Lower leg skin (tissue), 3 donors: ENCODE results near the gene MAP3K15.

Experiments
- CTCF ChIP-seq, 3 donors: fragments of 450-650 bp; IDR thresholded peaks; one replicate each; pipeline ENCODE4 v1.5.1; 2016; ENCODE audit warnings: antibody characterized with exemption in 3 of 3, mild to moderate bottlenecking in 3 of 3, moderate library complexity in 2 of 3
- POLR2A ChIP-seq, 2 donors: fragments of 450-650 bp; IDR thresholded peaks; one replicate each; pipeline ENCODE4 v1.6.1; 2016 to 2017; ENCODE audit warnings: antibody characterized with exemption in 2 of 2, mild to moderate bottlenecking in 1 of 2, moderate library complexity in 1 of 2

DNA sequence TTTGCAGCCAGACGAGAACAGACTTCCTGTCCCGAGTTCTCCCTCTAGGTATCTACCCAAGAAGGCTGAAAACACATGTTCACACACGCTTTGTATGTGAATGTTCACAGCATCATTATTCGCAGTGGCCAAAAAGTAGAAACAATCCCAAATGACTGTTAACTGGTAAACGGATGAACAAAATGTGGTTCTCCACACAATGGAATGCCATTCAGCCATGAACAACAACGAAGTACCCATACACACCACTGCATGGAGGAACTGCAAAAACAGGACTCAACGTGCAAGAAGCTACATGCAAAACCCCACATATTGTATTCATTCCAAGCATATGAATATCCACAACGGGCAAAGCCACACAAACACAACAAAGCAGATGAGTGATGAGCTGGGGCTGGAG is 126.6 kb downstream of the MAP3K15 start:
- TF ChIP-seq CTCF (IDR thresholded peaks at IDR 0.05) (no peak), POLR2A (IDR thresholded peaks at IDR 0.05) (no peak)
